Panc1 (cell line): Measurements from ENCODE around the gene OR9Q1. TPM values are rescaled to one million over a fixed set of nuclear protein-coding genes. Genes with fewer than 3 reads are reported as not detected.

Experiments used
- ATAC-seq: fragments of 200-7000 bp; cut with Tn5 transposase; 2 replicates; pipeline ENCODE4 v1.9.1; 2020; ENCODE audit warnings: mild to moderate bottlenecking, moderate library complexity
- BruUV-seq: library from RNA; stranded (reverse); fragments of 400-500 nt; replicated peaks from 2 replicates; lab custom pipeline; 2021; lab: Mats Ljungman, UMichigan
- CTCF ChIA-PET: fragments of 300-600 bp; sonication (Branson Sonifier 250); formaldehyde crosslinking; loops from one replicate; lab custom pipeline; 2022; ENCODE audit warnings: antibody characterized with exemption; lab: Charles Lee
- POLR2A ChIA-PET: fragments of 300-600 bp; sonication (Branson Sonifier 250); formaldehyde crosslinking; loops from one replicate; lab custom pipeline; 2022; ENCODE audit warnings: antibody characterized with exemption; lab: Charles Lee
- DNase-seq: peaks from one replicate; pipeline ENCODE4 v3.0.0-alpha.2; 2010; ENCODE audit warnings: low read depth, low spot score
- H3K27ac ChIP-seq: 2 replicates; pipeline ENCODE4 v1.5.1; 2011; ENCODE audit warnings: mild to moderate bottlenecking, low read length, inconsistent platforms
- H3K27me3 ChIP-seq: fragments of 200-500 bp; sonication (Bioruptor generic); 2 replicates; pipeline ENCODE4 v1.6.0; 2014; ENCODE audit warnings: low read length, inconsistent platforms; ENCODE audit not compliant: control insufficient read depth, insufficient read depth
- H3K36me3 ChIP-seq: fragments of 200-500 bp; sonication (Bioruptor generic); 2 replicates; pipeline ENCODE4 v1.5.1; 2014; ENCODE audit warnings: inconsistent platforms, mild to moderate bottlenecking, low read length, moderate library complexity; ENCODE audit not compliant: control insufficient read depth, insufficient read depth
- H3K4me1 ChIP-seq: 2 replicates; pipeline ENCODE4 v1.5.1; 2011; ENCODE audit warnings: inconsistent platforms, mild to moderate bottlenecking, low read length, moderate library complexity; ENCODE audit not compliant: control insufficient read depth, insufficient read depth
- H3K4me3 ChIP-seq, 2 experiments: 2 replicates each; pipeline ENCODE4 v1.5.1; 2011 to 2012; ENCODE audit warnings: low read depth in 2 of 2, low read length in 2 of 2, mild to moderate bottlenecking in 2 of 2, inconsistent platforms in 1 of 2, moderate library complexity in 1 of 2
- H3K9me3 ChIP-seq: fragments of 200-500 bp; sonication (Bioruptor generic); 2 replicates; pipeline ENCODE4 v1.5.1; 2014; ENCODE audit warnings: low read depth, mild to moderate bottlenecking, inconsistent platforms, low read length, moderate library complexity; ENCODE audit not compliant: control insufficient read depth, insufficient read depth
- CTCF ChIP-seq: fragments of 450-650 bp; IDR thresholded peaks from 2 replicates; pipeline ENCODE4 v1.5.1; 2017; ENCODE audit warnings: mild to moderate bottlenecking
- POLR2AphosphoS5 ChIP-seq: IDR thresholded peaks from 2 replicates; pipeline ENCODE4 v1.6.1; 2012; ENCODE audit warnings: mild to moderate bottlenecking, low read depth, low read length, moderate library complexity
- REST ChIP-seq, 2 experiments: IDR thresholded peaks; 2 replicates each; pipeline ENCODE4 v1.6.1; 2011 to 2012; ENCODE audit warnings: low read depth in 2 of 2, control low read depth in 1 of 2, low read length in 1 of 2, mild to moderate bottlenecking in 1 of 2, moderate library complexity in 1 of 2; ENCODE audit not compliant: insufficient read depth in 1 of 2
- SIN3A ChIP-seq: IDR thresholded peaks from 2 replicates; pipeline ENCODE4 v1.6.1; 2012; ENCODE audit warnings: low read depth, mild to moderate bottlenecking, low read length, moderate library complexity, borderline replicate concordance; ENCODE audit not compliant: insufficient read depth
- TCF7L2 ChIP-seq: IDR thresholded peaks from 2 replicates; pipeline ENCODE4 v1.6.1; 2011; ENCODE audit warnings: mild to moderate bottlenecking, low read depth, low read length, inconsistent platforms
- in situ Hi-C: cut with HindIII; loops from 2 replicates; pipeline ENCODE4 v1.10.0; 2016; ENCODE audit warnings: low sequenced_read_pairs, low pct_unique_long_range_greater_than_20kb
- intact Hi-C: fragments of 100-400 bp; cut with micrococcal nuclease; formaldehyde crosslinking; loops from one replicate; pipeline ENCODE4 v1.10.0; 2022; ENCODE audit not compliant: unreplicated experiment
- total RNA-seq: library from RNA; stranded (reverse); gene quantifications from one replicate; pipeline ENCODE4 v1.2.1, GENCODE V29; 2021; ENCODE audit not compliant: unreplicated experiment

The OR9Q1 gene
- total RNA-seq, 1 experiment from 2014 or later = not detected

- ATAC-seq = no peak
- H3K9me3 ChIP-seq = no peaks in the 10 kb centered on the region
- in situ Hi-C loops (no loop called here), intact Hi-C loops (no loop called here)
- H3K27ac ChIP-seq = no peak overlapping the region
- TF ChIP-seq REST (IDR thresholded peaks at IDR 0.05; ENCODE audit: insufficient read depth in 1 of 2, low read depth in 2 of 2, low read length in 1 of 2) (no peak), CTCF (no peak), TCF7L2 (no peak), SIN3A (no peak), POLR2AphosphoS5 (no peak)
- H3K4me3 ChIP-seq = no peak overlapping the region
- POLR2A ChIA-PET = no interaction called here
- BruUV-seq = no TSS peak
- H3K27me3 ChIP-seq = no peaks in the 10 kb centered on the region
- no peaks in the 10 kb centered on the region for H3K4me1 ChIP-seq
- CTCF ChIA-PET = no interaction called here
- no peak for DNase-seq
- no peaks in the 10 kb centered on the region for H3K36me3 ChIP-seq
These were observed 43.5 kb upstream of the OR9Q1 start for GRCh38 chr11:57980201-57980600.

- intact Hi-C loops = no loop called here
- no peak for TF ChIP-seq SIN3A
- no peak for TF ChIP-seq TCF7L2
- no peak for TF ChIP-seq POLR2AphosphoS5
- TF ChIP-seq REST (IDR thresholded peaks at IDR 0.05; ENCODE audit: insufficient read depth in 1 of 2, low read depth in 2 of 2, low read length in 1 of 2) = no peak
- no peak for TF ChIP-seq CTCF
- CTCF ChIA-PET = no interaction called here
- no TSS peak for BruUV-seq
- Histone ChIP-seq H3K27ac (no peak overlapping the region), H3K9me3 (no peaks in the 10 kb centered on the region), H3K4me1 (no peaks in the 10 kb centered on the region), H3K36me3 (no peaks in the 10 kb centered on the region), H3K27me3 (no peaks in the 10 kb centered on the region), H3K4me3 (no peak overlapping the region)
- in situ Hi-C loops = no loop called here
- POLR2A ChIA-PET = no interaction called here
- no peak for ATAC-seq
- no peak for DNase-seq
These were observed 42.1 kb upstream of the OR9Q1 start for GRCh38 chr11:57981536-57981935.
